BE2C (cell line): ENCODE data around the gene CD79B.

Experiments
- DNase-seq: peaks from one replicate; pipeline ENCODE4 v3.0.0-alpha.2; 2020
- H3K27me3 ChIP-seq: fragments of 250-450 bp; sonication (Bioruptor Pico); 2 replicates; pipeline ENCODE4 v1.5.1; 2020; ENCODE audit warnings: mild to moderate bottlenecking
- H3K36me3 ChIP-seq: fragments of 250-450 bp; sonication (Bioruptor Pico); 2 replicates; pipeline ENCODE4 v1.5.1; 2020; ENCODE audit warnings: mild to moderate bottlenecking
- H3K4me1 ChIP-seq: fragments of 250-450 bp; sonication (Bioruptor Pico); 2 replicates; pipeline ENCODE4 v1.5.1; 2020
- H3K4me3 ChIP-seq: 2 replicates; pipeline ENCODE4 v1.5.1; 2011; ENCODE audit warnings: low read depth, low read length
- H3K9me3 ChIP-seq: fragments of 250-450 bp; sonication (Bioruptor Pico); 2 replicates; pipeline ENCODE4 v1.5.1; 2020
- CTCF ChIP-seq: IDR thresholded peaks from 2 replicates; pipeline ENCODE4 v1.5.1; 2012; ENCODE audit warnings: mild to moderate bottlenecking, low read depth, low read length

Gene CD79B

GRCh38 chr17:63973930-63974593 lies 41.9 kb upstream of the CD79B start:
- Histone ChIP-seq H3K4me1 (peaks cover 4% of the 10 kb centered on the region), H3K27me3 (no peaks in the 10 kb centered on the region), H3K36me3 (no peaks in the 10 kb centered on the region), H3K4me3 (no peak overlapping the region), H3K9me3 (no peaks in the 10 kb centered on the region)
- no peak for TF ChIP-seq CTCF
- no peak for DNase-seq

GRCh38 chr17:63973247-63973646 lies 41.1 kb upstream of the CD79B start:
- no peak for TF ChIP-seq CTCF
- Histone ChIP-seq H3K4me3 (no peak overlapping the region), H3K4me1 (no peaks in the 10 kb centered on the region; the same call in 1 of the 2 replicates), H3K27me3 (no peaks in the 10 kb centered on the region), H3K9me3 (no peaks in the 10 kb centered on the region), H3K36me3 (no peaks in the 10 kb centered on the region)
- DNase-seq: no peak

- no peak within 1 kb of the TSS for H3K4me3 ChIP-seq
- H3K9me3 ChIP-seq: no peaks in the 10 kb centered on the region
- DNase-seq: no peak
- H3K36me3 ChIP-seq: no peaks in the 10 kb centered on the region
- no peaks in the 10 kb centered on the region for H3K27me3 ChIP-seq
- H3K4me1 ChIP-seq: no peaks in the 10 kb centered on the region
- no peak for TF ChIP-seq CTCF
These were observed 40.7 kb upstream of the CD79B start, which contains the start of gene SCN4A for GRCh38 chr17:63972796-63973195. SCN4A (minus strand) TSS chr17:63972918; CDS start chr17:63972841, 77 bp downstream.

- H3K4me1 ChIP-seq: no peaks in the 10 kb centered on the region
- no peaks in the 10 kb centered on the region for H3K9me3 ChIP-seq
- no peak overlapping the region for H3K4me3 ChIP-seq
- H3K36me3 ChIP-seq: no peaks in the 10 kb centered on the region
- no peak for DNase-seq
- no peaks in the 10 kb centered on the region for H3K27me3 ChIP-seq
- TF ChIP-seq CTCF: no peak
These were observed 37.1 kb upstream of the CD79B start for GRCh38 chr17:63969278-63969677.

GRCh38 chr17:63967953-63968352 lies 35.8 kb upstream of the CD79B start:
- no peak for DNase-seq
- TF ChIP-seq CTCF: no peak

GRCh38 chr17:63966646-63967264 lies 34.6 kb upstream of the CD79B start:
- Histone ChIP-seq H3K36me3 (no peaks in the 10 kb centered on the region), H3K4me1 (peaks cover 3% of the 10 kb centered on the region; the same call in 1 of the 2 replicates), H3K9me3 (no peaks in the 10 kb centered on the region), H3K27me3 (no peaks in the 10 kb centered on the region), H3K4me3 (no peak overlapping the region)
- no peak for TF ChIP-seq CTCF
- DNase-seq: no peak

More at GRCh38 chr17:63967953-63968352, 35.8 kb upstream of the CD79B start:
- no peaks in the 10 kb centered on the region for H3K36me3 ChIP-seq
- H3K9me3 ChIP-seq: no peaks in the 10 kb centered on the region
- H3K4me3 ChIP-seq: no peak overlapping the region
- H3K4me1 ChIP-seq: no peaks in the 10 kb centered on the region
- H3K27me3 ChIP-seq: no peaks in the 10 kb centered on the region
